Stimulated activated CD8-positive, alpha-beta memory T cell treated with anti-CD3 and anti-CD28 coated beads, Interleukin-7, amount 100 ng/mL, for 48 hours (primary cell): ENCODE data around the gene CACNA2D1.

Source experiments
- DNase-seq, 2 donors: peaks; one replicate each; pipeline ENCODE4 v3.0.0-alpha.2; 2020; ENCODE audit warnings: low read depth in 1 of 2; ENCODE audit errors: extremely low read depth in 1 of 2

The CACNA2D1 gene

DNA sequence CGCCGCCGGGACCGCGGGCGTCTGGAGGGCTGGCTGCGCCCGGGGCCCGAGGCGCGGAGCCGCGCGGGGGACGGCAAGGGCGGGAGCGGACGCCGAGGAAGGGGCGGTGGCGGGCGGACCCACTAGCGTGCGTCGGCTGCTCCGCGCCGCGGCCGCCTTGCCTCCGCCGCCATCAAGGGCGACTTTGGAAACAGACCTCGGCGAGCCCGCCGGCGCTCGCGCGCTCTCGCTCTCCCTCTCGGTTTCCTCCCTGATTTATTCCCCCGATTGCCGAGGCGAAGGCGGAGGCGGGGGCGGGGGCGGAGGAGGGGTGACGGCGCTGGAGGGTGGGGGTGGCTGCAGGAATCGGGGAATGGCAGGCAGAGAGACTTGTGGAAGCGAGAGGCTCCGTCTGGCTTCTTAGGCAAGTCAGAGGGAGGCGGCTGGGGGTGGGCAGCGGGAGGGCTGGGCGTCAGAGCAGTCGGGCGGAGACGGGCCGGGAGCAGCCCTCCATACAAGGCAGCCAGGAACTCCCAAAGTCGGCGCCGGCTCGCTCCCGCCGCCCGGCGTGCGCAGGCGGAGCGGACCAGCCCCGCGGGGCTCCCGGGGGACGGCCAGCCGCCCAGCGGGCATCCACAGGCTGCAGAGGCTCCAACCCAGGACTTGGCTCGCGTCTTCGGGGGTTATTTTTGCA, at the start of gene CACNA2D1:
CACNA2D1 (minus strand) TSS at position 231 of the 673 bp plus-strand sequence.
- DNase-seq: no peak

DNA sequence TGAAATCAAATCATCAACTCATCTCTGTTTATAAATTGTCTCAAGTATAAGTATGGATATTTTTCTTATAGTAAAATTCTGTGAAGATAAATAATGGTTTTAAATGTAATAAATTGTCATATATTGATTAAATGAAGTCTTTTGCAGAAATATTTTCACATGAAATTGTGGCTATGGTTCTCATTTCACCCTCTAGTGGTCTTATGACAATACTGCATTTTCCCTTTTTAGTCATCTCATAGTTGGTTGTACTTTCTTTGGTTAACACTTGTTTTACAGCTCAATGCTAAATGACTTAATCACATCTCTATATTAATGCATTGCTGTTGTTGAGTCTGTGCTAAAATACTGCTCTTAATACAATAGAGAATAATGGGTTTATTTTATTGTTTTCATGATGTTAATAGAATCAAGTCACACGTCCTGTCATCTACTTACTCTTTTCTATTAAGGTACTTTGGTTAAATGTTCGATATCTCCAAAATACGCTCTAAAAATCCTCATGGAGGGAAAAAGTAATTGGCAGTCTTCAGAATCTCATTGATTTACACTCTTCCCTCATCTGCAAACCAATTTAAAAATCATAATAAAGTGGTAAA, 38.0 kb upstream of the CACNA2D1 start:
- no peak for DNase-seq

DNA sequence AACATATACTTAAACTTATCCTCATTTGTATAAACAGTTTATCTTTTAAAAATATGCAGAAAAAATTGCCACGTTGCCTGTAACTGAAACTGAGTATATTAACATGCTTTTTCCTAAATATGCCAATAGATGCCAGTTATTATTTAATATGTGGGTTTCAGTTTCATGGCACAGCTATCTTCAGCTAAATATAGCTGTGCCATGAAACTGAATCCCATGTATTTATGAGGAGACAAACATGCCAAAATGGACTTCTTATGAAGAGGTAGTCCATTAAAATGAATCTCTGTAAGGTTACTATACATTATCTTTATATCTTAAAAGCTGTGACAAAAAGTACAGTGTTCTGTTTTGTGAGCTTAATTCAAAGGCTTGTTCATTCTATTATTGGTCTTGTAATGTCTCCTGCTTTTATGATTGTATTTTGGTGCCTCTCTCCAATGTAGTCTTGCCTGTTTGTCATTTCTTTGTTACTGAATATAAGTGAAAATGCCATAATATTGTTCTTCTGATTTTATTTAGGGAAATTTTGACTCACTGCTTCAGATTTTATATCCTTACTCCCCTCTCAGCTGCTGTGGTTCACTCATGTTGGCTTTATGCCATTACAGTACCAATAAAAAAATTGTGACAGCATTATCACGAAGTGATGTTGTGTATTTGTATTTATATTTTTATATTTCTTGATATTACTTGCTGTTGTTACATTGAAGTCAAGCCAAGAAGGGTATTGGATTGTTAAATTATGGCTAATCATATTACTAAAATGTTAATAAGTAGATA, 34.3 kb upstream of the CACNA2D1 start:
- DNase-seq: no peak

DNA sequence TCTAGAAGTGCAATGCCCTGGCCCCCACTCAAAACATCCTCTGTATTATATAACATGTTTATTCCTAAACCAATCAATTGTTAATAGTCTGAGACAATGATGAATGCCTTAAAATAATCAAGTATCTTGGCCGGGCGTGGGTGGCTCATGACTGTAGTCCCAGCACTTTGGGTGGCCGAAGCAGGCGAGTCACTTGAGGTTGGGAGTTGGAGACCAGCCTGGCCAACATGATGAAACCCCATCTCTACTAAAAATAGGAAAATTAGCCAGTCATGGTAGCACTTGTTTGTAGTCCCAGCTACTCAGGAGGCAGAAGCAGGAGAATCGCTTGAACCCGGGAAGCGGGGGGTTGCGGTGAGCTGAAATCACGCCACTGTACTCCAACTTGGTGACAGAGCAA, 29.4 kb upstream of the CACNA2D1 start:
- DNase-seq: no peak

DNA sequence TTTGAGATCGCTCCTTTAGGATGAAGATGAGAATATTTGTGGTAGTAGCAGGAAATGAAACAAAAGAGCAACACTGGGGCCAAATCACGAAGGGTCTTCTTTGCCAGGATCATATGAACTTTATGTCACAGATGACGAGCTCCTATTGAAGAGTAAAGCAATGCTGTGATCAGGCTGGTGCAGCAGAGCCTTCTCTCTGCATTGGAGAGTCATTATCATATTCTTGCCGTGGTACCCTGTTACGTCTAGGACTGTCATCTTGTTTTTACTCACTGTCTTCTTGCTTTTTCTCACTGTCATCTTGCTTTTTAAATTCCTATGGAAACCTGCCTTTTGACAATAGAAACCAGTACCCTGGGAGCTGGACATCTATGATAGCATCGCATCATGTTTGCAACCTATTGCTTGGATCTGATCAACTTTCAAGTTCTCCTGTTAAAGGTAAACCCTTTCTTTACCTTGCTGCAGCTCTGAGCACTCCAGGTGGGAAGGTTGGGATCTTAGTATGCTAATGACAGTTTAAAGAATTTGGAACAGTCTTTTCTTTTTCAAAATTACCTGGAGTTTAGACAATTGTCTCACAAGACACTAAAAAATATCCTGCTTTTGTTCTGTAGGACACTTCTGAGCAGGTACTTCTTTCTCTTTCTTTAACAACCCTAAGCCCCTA, 27.9 kb upstream of the CACNA2D1 start:
- DNase-seq: no peak

DNA sequence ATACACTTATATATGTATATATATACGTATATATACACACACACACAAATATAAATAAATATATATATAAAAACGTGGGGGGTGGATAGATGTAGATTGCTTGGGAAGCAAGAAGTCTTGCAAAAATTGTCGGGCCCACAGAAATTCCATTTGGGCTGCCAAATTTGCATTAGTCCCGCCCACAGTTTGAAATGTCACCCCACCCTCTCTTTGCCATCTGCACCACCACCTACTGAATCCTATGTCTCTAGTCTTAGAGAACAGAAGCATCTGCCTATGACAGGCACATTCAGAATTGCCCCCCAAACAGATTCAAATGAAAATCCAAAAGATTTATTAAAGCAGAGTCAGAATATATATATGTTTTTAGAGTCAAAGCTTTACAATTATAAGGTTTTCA, 25.6 kb upstream of the CACNA2D1 start:
- no peak for DNase-seq

DNA sequence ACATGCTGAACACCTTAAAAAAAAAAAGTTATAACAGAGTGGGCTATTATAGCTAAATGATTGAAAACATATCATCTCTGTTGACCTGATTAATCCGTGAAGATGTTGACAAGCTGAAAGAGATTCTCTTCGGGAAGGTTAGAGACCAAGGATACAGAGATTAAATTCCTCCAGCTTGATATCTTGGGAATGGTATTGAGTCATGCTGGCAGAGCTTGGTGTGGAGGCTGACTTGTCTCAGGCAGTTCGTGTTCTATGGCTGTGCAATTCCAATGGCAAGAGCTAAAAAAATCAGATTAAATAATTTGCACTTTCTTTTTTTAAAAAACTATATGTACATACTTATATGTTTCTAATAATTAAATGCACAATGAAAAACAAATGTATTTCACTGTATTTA, 24.9 kb upstream of the CACNA2D1 start:
- DNase-seq: no peak

DNA sequence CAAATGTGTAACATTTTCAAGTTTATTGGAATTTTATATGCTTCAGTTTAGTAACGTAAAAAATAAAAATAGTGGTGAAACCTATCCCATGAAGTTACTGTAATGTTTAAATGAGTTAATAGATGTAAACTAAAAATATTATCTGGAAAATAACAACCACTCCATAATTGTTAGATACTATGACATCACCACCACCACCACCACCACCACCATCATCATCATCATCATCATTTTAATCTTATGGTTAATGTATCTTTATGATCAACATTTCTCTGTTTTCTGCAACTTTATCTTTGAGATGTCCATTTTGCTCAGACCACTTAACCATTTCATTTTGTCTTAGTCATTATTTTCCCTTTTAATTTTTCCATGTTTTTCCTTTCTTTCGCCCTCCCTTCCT, 23.4 kb upstream of the CACNA2D1 start:
- no peak for DNase-seq

DNA sequence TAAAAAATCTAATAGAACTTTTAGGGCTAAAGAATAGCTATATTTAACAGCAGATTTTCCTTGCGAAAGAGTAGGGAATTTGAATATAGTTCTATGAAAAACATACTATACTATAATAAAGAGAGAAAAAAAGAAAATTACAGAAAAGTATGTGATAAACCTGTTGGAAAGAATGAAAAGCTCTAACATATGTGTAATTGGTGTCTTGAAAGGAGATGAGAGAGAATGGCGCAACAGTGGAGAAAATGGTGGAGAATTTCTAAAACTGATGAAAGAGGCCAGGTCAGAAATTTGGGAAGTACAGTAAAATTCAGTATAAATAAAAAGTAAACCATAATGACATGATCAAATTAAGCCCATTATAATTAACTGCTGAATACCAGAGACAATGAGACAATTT, 20.8 kb upstream of the CACNA2D1 start:
- no peak for DNase-seq

DNA sequence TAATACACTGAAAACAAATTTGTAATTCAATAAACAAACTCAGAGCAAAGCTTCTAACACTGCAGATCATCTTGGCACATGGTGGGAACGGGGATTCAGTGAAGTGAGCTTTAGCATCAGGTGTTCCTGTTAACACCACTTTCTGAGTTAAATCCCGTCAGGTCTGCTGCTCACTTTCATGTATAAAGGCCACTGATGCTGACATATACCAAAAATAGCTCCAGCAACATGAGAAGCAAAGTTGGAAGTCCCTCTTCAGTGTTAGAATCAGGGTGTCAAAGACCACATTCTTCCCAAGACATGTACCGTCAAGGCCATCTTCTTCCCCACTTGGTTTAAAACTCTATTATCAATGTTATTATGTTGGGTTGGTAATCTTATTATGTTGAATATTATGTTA, 11.7 kb upstream of the CACNA2D1 start:
- no peak for DNase-seq

DNA sequence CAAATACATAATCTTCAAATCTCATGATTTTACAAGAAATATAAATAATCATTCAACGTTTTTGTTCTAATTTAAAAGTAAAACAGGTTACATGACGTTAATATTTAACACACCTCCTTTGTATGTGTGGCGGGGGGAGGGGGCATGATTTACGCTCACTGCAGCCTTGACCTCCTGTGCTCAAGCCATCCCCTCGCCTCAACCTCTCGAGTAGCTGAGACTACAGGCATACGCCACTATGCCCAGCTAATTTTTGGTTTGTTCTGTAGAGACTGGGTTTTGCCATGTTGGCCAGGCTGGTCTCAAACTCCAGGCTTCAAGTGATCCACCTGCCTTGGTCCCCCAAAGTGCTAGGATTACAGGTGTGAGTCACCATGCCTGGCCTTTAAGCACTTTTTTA, 7.2 kb upstream of the CACNA2D1 start:
- DNase-seq: no peak

DNA sequence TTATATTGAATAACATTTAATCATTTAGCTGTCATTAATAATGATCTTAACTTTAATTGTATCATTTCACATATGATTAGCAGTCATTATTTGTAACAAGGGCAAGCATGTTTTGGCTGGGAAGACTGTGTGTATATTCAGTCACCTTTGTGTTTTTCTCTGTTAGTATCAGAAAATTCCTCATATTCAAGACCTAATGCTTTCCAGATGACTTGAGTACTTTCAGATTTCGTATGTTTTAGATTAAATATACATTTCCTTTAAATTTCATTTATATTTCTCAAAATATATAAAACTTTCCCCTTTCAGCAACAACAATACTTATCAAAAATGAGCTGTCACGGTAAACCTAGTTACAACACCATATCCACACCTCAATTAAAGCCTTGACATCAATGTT, 6.3 kb upstream of the CACNA2D1 start:
- DNase-seq: no peak

DNA sequence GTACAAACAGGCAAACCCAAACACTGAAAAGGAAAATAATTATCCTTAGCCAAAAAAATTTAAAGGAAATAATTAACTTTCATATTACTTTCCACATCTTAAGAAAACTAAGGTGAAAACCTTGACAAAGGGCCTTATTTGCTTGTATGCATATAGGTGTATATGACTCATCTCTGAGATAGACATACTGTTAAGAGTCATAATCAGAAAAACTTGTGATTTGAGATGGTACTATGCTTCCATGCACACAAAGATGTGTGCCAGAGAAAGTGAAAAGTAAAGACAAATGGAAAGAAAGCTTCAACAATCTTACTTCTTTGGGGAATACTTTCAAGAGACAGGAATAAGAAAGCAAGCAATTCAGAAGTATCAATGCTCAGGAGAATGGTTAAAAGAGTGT, 3.3 kb upstream of the CACNA2D1 start:
- no peak for DNase-seq

DNA sequence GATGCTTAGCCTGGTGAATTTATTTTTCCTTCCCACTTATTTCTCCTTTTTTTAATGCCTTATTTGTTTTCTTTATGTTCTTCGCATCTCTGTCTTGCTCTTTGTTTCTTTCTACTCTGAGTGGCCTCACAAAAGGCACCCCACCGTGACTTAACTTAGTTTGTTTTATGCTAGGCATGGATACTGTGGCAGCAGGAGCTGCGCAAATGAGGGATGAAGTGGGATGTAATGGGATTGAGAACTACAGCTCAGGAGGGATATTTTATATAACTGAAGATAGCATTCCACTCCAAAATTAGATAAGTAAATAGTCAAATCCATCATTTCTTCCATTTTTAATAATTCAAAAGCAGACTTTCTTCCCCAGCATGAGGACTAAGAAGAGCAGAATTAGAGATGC, 1.7 kb upstream of the CACNA2D1 start:
- no peak for DNase-seq

DNA sequence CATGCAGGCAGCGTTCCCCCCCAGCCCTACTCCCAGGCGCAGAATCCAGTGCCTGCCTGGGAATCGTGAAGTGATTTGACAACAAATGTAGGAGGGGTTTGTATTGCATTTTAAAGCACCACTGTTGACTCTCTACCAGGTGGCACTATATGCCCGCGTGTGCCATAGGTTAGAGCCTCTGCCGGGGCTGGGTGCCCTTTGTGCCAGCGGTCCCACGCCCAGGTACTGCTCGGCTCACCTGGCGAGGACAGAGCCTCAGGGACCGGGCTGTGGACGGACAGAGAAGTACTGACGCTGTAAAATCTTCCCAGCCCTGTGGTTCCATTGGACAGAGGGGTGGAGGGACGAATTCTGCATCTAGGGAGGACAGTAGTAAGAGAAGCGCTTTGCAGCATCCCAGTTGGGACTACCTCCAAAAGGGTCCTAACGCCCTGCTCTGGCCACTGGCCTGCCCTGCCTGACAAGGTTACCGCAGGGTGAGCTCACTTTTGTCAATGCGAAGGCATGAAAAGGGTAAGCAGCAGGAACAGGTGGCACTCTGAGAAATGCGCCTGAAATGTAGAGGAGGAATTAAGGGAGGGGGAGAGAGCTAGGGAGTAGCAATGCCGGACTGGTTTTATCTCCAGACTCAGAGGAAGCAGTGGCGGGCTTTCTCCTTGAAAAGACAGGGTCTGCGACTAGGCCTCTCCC, 788 bp upstream of the CACNA2D1 start:
- DNase-seq: no peak

DNA sequence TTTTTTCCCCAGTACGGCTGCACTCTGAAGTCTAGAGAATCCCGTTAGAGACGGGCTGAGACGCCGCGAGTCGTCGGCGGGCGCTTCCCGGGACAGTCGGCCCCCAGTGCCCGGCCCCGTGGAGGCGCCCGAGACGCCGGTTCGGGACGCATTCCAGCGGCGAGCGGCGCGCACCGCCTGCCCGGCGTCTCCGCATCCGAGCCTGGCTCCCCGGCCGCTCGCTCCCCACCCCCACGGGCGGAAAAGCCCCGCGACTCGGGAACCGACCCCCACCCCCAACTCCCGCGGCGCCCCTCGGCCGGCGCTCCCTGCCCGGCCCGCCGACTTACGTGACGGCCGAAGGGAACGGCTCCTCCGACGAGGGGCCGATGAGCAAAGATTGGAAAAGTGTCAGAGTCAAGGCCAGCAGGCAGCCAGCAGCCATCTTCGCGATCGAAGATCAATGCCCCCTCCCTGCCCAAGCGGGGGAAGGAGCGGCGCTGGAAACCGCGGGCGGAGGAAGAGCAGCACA, 486 bp downstream of the CACNA2D1 start:
- no peak for DNase-seq

DNA sequence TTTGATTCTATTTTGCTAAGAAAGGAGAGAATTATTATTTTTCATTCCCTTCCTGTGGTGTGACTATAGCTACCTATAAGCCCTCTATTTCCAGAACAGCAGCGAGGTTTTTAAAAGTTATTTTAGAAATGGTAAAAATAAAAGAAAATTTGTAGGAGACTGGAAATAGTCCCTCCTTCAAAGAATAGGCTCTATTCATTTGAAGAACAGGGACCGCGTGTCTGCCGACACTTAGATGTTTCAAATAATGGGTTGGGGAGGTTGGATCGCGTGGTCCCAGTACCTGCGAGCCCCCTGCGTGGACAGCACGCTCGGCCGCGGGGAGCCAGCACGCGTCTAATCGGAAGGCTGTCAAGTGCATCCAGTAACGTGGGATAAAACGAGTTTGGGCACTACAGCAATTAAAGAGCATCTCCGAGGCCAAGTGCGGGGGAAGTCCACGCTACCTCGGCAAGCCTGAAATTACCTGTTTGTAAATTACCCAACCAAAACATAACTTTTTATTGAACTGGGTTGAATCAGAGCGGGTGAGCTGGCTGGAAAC, 1.0 kb downstream of the CACNA2D1 start:
- no peak for DNase-seq

DNA sequence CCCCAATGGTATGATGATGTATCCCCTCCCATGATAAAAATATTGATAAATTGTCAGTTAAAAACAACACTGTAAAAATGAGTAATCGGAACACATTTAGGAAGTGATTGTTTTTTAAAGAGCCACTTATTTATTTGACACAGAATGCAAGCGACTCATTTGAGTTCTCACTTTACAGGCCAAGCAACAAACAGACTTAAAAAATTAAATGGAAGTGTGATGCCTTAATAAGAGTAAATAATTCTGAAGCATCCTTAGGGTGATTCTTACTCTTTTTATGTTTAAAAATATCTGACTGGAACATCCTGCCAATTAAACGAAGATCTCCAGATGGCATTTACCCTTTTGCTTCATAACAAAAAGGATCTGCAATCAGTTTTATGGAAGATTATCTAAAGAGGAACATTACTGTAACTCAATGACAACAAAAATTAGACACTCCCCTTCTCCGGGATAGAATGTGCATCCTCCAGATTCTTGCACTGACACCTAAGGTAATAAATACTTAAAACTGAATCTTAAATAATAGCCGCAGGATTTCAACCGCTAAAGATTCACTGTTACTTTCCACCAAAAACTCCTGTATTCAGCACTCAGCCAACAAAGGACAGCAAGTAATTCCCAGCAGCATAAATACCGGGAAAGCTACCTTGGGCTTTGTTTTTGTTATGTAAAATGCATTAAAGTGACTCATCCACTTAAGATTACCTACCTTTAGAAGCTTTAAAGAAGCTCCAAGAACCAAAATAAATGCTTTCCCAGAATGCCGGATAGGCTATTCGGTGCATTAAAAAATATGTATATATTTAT, 1.7 kb downstream of the CACNA2D1 start:
- DNase-seq: no peak

DNA sequence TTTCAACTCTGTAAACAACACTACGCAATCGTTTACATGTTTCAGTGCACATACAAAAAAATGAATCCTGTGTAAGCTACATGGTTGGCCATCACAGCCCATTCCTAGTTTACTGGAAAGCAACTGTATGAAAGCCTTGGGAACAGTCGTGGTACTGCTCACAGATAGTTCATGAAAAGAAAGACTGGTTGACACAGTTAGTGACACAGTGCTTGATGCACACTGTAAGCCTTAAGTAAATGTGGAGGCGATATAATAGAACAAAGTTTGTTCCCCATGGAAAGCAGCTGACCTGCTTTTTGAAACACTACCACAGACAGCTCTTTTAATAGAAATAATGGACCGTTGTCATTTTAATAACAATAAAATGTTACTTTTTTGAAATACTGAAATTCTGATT, 5.1 kb downstream of the CACNA2D1 start:
- no peak for DNase-seq

DNA sequence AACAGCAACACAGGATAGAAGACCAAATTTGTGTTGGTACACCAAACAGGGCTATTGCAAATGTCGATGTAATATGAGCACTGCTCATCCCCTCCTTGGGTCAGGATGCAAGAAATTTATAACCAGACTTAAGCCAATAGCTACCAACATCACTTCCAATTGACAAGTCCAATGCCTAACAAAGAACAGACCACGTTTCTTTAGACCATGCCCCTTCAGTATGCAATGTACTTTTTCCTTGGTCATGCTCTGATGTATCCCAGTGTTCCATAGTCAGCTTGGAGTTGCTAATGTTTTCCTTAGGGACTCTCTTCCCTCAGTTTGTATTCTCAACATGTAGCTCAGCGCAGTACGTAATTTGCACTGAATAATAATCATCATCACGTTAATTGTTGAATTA, 7.8 kb downstream of the CACNA2D1 start:
- no peak for DNase-seq
